ENCODE results near the gene LILRA5. TPM values are rescaled to one million over a fixed set of nuclear protein-coding genes. Genes with fewer than 3 reads are reported as not detected.
"Not testable (repeated sequence)": the region's sequence is repeated elsewhere in the genome, so short reads cannot be mapped to it uniquely, and the experiment has no call there.

LILRA5 gene
- total RNA-seq, 1 donor, result not detected

DNA sequence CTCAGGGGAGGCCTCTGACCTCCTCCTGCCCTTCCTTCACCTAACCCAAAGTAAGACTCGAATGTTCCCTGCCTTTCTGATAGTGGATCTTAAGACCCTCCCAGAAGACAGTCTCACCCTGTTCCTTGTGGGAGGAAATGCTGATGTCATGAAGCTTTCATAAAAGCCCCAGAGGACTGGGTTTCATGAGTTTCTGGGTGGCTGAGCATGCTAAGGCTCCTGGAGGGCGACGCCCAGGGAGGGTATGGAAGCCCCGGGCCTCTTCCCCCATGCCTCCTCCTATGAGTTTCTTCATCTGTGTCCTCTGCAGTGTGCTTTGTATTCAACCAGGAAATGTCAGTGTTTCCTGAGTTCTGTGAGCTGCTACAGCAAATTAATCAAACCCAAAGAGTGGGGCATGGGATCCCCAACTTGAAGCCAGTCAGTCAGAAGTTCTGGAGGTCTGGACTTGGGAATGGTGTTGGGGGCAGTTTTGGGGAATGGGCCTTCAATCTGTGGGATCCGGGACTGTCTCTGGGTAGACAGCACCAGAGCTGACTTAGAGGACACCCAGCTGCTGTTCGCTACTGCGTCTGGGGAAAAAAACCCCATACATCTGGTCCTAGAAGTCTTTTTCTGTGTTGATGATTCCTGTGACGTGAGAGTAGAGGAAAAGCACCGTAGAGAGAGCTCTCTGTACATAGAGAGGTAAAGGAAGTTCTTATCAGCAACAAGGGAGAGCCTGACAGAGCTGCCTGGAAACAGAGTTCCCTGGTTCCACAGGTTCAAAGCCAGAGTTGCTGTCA, 30.1 kb downstream of the LILRA5 start:
- TF ChIP-seq CTCF (IDR thresholded peaks at IDR 0.05; ENCODE audit: insufficient read depth, low read length), result no peak
- no peak overlapping the region for H3K4me3 ChIP-seq (ENCODE audit: low read depth, low read length)
- DNase-seq (ENCODE audit: low read depth), result no peak

- not testable (repeated sequence) for H3K4me3 ChIP-seq (ENCODE audit: low read depth, low read length); DNase-seq (ENCODE audit: low read depth)
Observed at GRCh38 chr19:54281729-54282075, 31.3 kb downstream of the LILRA5 start.

- no peak for TF ChIP-seq CTCF (IDR thresholded peaks at IDR 0.05; ENCODE audit: insufficient read depth, low read length)
- no peak within 1 kb of the TSS for H3K4me3 ChIP-seq (ENCODE audit: low read depth, low read length)
- DNase-seq (ENCODE audit: low read depth), result no peak
Observed at GRCh38 chr19:54281007-54281728, 31.8 kb downstream of the LILRA5 start, which contains the start of gene LILRB2. Gene LILRB2 (minus strand): TSS chr19:54281110. CDS start chr19:54280496, 614 bp downstream.

- not testable (repeated sequence) for H3K4me3 ChIP-seq (ENCODE audit: low read depth, low read length); DNase-seq (ENCODE audit: low read depth)
Observed at GRCh38 chr19:54280441-54280840, 32.5 kb downstream of the LILRA5 start.

GRCh38 chr19:54280025-54280424, 32.9 kb downstream of the LILRA5 start:
- DNase-seq (ENCODE audit: low read depth); H3K4me3 ChIP-seq (ENCODE audit: low read depth, low read length): not testable (repeated sequence)

DNA sequence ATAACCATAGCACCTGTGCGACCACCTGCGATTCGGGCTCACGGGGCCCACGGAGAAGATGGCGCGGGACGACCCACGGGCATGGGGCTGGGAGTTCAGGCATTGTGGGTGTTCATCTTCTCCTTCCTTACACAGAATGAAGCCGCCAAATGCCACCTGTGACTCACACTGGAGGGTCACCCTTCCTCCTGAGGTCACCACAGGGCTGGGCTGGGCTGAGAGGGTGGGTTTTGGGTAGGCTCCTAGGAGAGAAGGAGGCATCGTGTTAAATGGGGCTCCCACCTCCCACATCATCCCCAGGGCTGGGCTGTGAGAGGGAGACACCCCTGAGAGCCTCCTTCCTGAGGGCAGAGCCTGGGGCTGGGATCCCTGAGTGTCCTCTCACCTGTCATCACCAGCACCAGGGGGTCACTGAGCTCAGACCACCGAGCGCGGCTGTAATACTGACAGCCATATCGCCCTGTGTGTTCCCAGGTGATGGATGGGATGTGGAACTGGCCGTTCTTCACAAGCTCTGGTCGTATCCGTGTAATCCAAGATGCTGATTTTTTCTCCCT, 33.5 kb downstream of the LILRA5 start:
- DNase-seq (ENCODE audit: low read depth), result no peak
- H3K4me3 ChIP-seq (ENCODE audit: low read depth, low read length), result no peak overlapping the region
- TF ChIP-seq CTCF (IDR thresholded peaks at IDR 0.05; ENCODE audit: insufficient read depth, low read length), result no peak

- not testable (repeated sequence) for H3K4me3 ChIP-seq (ENCODE audit: low read depth, low read length); DNase-seq (ENCODE audit: low read depth)
Observed at GRCh38 chr19:54278571-54279195, 34.3 kb downstream of the LILRA5 start.

DNA sequence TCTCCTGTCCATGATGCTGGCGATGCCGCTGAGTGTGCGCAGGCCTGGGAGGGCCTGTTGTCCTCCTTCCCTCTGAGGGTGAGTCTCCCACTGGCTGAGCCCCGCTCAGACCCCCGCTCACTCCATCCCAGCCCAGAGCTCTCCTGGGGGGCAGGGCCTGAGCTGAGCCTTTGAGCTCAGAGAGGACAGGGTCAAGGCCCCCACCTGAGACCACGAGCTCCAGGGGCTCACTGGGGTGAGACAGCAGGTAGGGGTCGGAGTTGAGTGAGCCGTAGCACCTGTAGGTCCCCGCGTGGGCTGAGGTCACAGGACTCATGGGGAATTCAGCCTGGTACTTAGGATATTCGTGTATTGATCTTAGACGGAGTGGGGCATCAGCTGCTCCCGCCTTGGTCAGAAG, 34.9 kb downstream of the LILRA5 start:
- not testable (repeated sequence) for DNase-seq (ENCODE audit: low read depth)

GRCh38 chr19:54277111-54277615, 35.8 kb downstream of the LILRA5 start:
- H3K4me3 ChIP-seq (ENCODE audit: low read depth, low read length); DNase-seq (ENCODE audit: low read depth): not testable (repeated sequence)

More for the DNA sequence above, 34.9 kb downstream of the LILRA5 start:
- H3K4me3 ChIP-seq (ENCODE audit: low read depth, low read length), result not testable (repeated sequence)

All from fibroblast of the aortic adventitia (primary cell).